ENCODE results near the gene SERPINB6.

- TF ChIP-seq CTCF (IDR thresholded peaks at IDR 0.05) (no peak), POLR2A (IDR thresholded peaks at IDR 0.05) (no peak)
Observed at GRCh38 chr6:2978923-2979322, 7.6 kb upstream of the SERPINB6 start.

Measured in esophagus squamous epithelium (tissue), 4 donors.